Heart left ventricle (tissue), 13 donors: ENCODE measurements around the gene FBXO48.

Experiments used
- CTCF ChIP-seq, 12 donors: fragments of 200-600 bp; sonication (generic) in 4 of 12; IDR thresholded peaks; one replicate each; pipeline versions ENCODE4 v1.5.0 to v1.8.0; 2018 to 2022; ENCODE audit warnings: antibody characterized with exemption in 12 of 12, mild to moderate bottlenecking in 5 of 12
- POLR2A ChIP-seq, 2 donors: fragments of 450-650 bp; IDR thresholded peaks; one replicate each; pipeline ENCODE4 v1.6.1; 2017; ENCODE audit warnings: antibody characterized with exemption in 2 of 2, mild to moderate bottlenecking in 2 of 2, moderate library complexity in 2 of 2
- donor health status: ischemic (EF 13 %, LVEDD 7.1; RV severe dilation, severe dysfunction).
- donor health status: DM: no; HTN: yes; CAD: no.
- donor health status: DM: no; HTN: no; CAD: no.
- donor health status: ischemic (EF 25% LVEDD 6.9; RV normal size, moderate dysfunction).
- donor health status: ischemic (EF 25% LVEDD 5.7; RV mildly dilated, moderate dysfunction).
- donor health status: ischemic (EF 35%, LVEDD 5.7; RV mildly dilated, moderate dysfunction).
- donor health status: nonischemic (EF 11% LVEDD 7.7; RV severe dilation, severe dysfunction).
- donor health status: DM: yes; HTN: yes; CAD: no.
- donor health status: PGD.
- donor health status: ischemic (EF 29% LVEDD 5.4; RV normal size, mild dysfunction).
- donor health status: nonischemic (EF 23%, LVEDD 6.1; RV moderate dilation, normal function).

GRCh38 chr2:68417926-68418325 is 49.2 kb downstream of the FBXO48 start:
- TF ChIP-seq CTCF (IDR thresholded peaks at IDR 0.05) (no peak), POLR2A (IDR thresholded peaks at IDR 0.05) (no peak)
